Activated B cell treated with CpG ODN at 0.5 μM for 24 hours (primary cell): ENCODE results near the gene GPX6. TPM values are rescaled to one million over a fixed set of nuclear protein-coding genes. Genes with fewer than 3 reads are reported as not detected.
"Not testable (repeated sequence)": the region's sequence is repeated elsewhere in the genome, so short reads cannot be mapped to it uniquely, and the experiment has no call there.

Experiments used
- ATAC-seq: fragments of 200-7000 bp; cut with Tn5 transposase; one replicate; pipeline ENCODE4 v1.10.0; 2021; ENCODE audit warnings: low read depth, mild to moderate bottlenecking, moderate library complexity
- CTCF ChIA-PET: fragments of 350-600 bp; sonication (Branson Sonifier 250); formaldehyde crosslinking; loops from one replicate; lab custom pipeline; 2021; ENCODE audit warnings: antibody characterized with exemption; lab: Charles Lee
- POLR2A ChIA-PET: fragments of 350-600 bp; sonication (Branson Sonifier 250); formaldehyde crosslinking; loops from one replicate; lab custom pipeline; 2021; ENCODE audit warnings: antibody characterized with exemption; lab: Charles Lee
- DNase-seq: peaks from one replicate; pipeline ENCODE4 v3.0.0; 2022
- H3K27ac Mint-ChIP-seq: one replicate; pipeline ENCODE4 v1.8.0; 2020; ENCODE audit warnings: mixed read lengths
- H3K27me3 Mint-ChIP-seq: one replicate; pipeline ENCODE4 v1.8.0; 2021; ENCODE audit warnings: mixed read lengths
- H3K36me3 Mint-ChIP-seq: one replicate; pipeline ENCODE4 v1.8.0; 2021; ENCODE audit warnings: low read depth, mixed read lengths
- H3K4me1 Mint-ChIP-seq: one replicate; pipeline ENCODE4 v1.8.0; 2021; ENCODE audit warnings: mixed read lengths
- H3K4me3 Mint-ChIP-seq: one replicate; pipeline ENCODE4 v1.8.0; 2020; ENCODE audit warnings: mild to moderate bottlenecking, mixed read lengths
- H3K9me3 Mint-ChIP-seq: one replicate; pipeline ENCODE4 v1.8.0; 2020; ENCODE audit warnings: mixed read lengths
- CTCF ChIP-seq: fragments of 200-600 bp; IDR thresholded peaks from one replicate; pipeline ENCODE4 v1.8.0; 2022; ENCODE audit warnings: antibody characterized with exemption, mild to moderate bottlenecking
- intact Hi-C: fragments of 100-400 bp; cut with micrococcal nuclease; formaldehyde crosslinking; loops from one replicate; pipeline ENCODE4 v1.15.1; 2024
- total RNA-seq: library from RNA; stranded (reverse); gene quantifications from 2 replicates; pipeline ENCODE4 v1.2.3, GENCODE V29; 2022

GPX6 gene
- total RNA-seq, 1 donor from 2014 or later: not detected

- ATAC-seq (no peak), DNase-seq (no peak)
- ChIA-PET CTCF (no interaction called here), POLR2A (no interaction called here)
- H3K9me3 Mint-ChIP-seq: peaks cover 2% of the 10 kb centered on the region
- H3K4me3 Mint-ChIP-seq: no peak overlapping the region
- intact Hi-C loops: no loop called here
- H3K4me1 Mint-ChIP-seq: no peaks in the 10 kb centered on the region
- no peak for TF ChIP-seq CTCF
- peaks cover 18% of the 10 kb centered on the region for H3K27me3 Mint-ChIP-seq
- H3K36me3 Mint-ChIP-seq: no peaks in the 10 kb centered on the region
- no peak overlapping the region for H3K27ac Mint-ChIP-seq
Observed at GRCh38 chr6:28506807-28507475, 8.7 kb downstream of the GPX6 start.

- Mint-ChIP-seq H3K27ac (no peak overlapping the region), H3K9me3 (peaks cover 2% of the 10 kb centered on the region)
Observed at GRCh38 chr6:28505733-28506132, 9.9 kb downstream of the GPX6 start.

GRCh38 chr6:28502709-28503305, 12.8 kb downstream of the GPX6 start:
- H3K27me3 Mint-ChIP-seq: peaks cover 19% of the 10 kb centered on the region
- H3K4me3 Mint-ChIP-seq, H3K4me1 Mint-ChIP-seq, H3K36me3 Mint-ChIP-seq, H3K27ac Mint-ChIP-seq, CTCF ChIA-PET, H3K9me3 Mint-ChIP-seq, intact Hi-C loops, POLR2A ChIA-PET, DNase-seq, ATAC-seq: not testable (repeated sequence)

More at GRCh38 chr6:28505733-28506132, 9.9 kb downstream of the GPX6 start:
- ChIA-PET POLR2A (no interaction called here), CTCF (no interaction called here)
- DNase-seq (no peak), ATAC-seq (no peak)
- Mint-ChIP-seq H3K27me3 (peaks cover 18% of the 10 kb centered on the region), H3K36me3 (no peaks in the 10 kb centered on the region), H3K4me3 (no peak overlapping the region), H3K4me1 (no peaks in the 10 kb centered on the region)
- intact Hi-C loops: no loop called here
- no peak for TF ChIP-seq CTCF

- intact Hi-C loops, DNase-seq, H3K4me1 Mint-ChIP-seq, H3K4me3 Mint-ChIP-seq, CTCF ChIA-PET, ATAC-seq, H3K36me3 Mint-ChIP-seq, H3K9me3 Mint-ChIP-seq, POLR2A ChIA-PET, H3K27ac Mint-ChIP-seq: not testable (repeated sequence)
- H3K27me3 Mint-ChIP-seq: peaks cover 21% of the 10 kb centered on the region
Observed at GRCh38 chr6:28502136-28502535, 13.5 kb downstream of the GPX6 start.

- Mint-ChIP-seq H3K4me3 (no peak overlapping the region), H3K36me3 (no peaks in the 10 kb centered on the region), H3K27me3 (peaks cover 20% of the 10 kb centered on the region), H3K9me3 (peaks cover 2% of the 10 kb centered on the region), H3K4me1 (no peaks in the 10 kb centered on the region), H3K27ac (no peak overlapping the region)
- no peak for DNase-seq
- intact Hi-C loops: no loop called here
- CTCF ChIA-PET: no interaction called here
- POLR2A ChIA-PET: no interaction called here
- no peak for TF ChIP-seq CTCF
- ATAC-seq: no peak
Observed at GRCh38 chr6:28501259-28501658, 14.3 kb downstream of the GPX6 start.

GRCh38 chr6:28497893-28498292, 17.7 kb downstream of the GPX6 start:
- Mint-ChIP-seq H3K27me3 (peaks cover 26% of the 10 kb centered on the region), H3K4me1 (no peaks in the 10 kb centered on the region), H3K36me3 (no peaks in the 10 kb centered on the region), H3K9me3 (peaks cover 2% of the 10 kb centered on the region), H3K27ac (no peak overlapping the region), H3K4me3 (no peak overlapping the region)
- TF ChIP-seq CTCF: no peak
- intact Hi-C loops: no loop called here
- ATAC-seq (no peak), DNase-seq (no peak)
- POLR2A ChIA-PET: no interaction called here
- CTCF ChIA-PET: no interaction called here
